GM21447 (cell line): ENCODE results near the gene ABCA2.
"Not testable (repeated sequence)": the region's sequence is repeated elsewhere in the genome, so short reads cannot be mapped to it uniquely, and the experiment has no call there.

Source experiments
- ATAC-seq: cut with Tn5 transposase; IDR thresholded peaks from one replicate; pipeline ENCODE4 v1.9.1; 2021; ENCODE audit not compliant: unreplicated experiment

The ABCA2 gene

DNA sequence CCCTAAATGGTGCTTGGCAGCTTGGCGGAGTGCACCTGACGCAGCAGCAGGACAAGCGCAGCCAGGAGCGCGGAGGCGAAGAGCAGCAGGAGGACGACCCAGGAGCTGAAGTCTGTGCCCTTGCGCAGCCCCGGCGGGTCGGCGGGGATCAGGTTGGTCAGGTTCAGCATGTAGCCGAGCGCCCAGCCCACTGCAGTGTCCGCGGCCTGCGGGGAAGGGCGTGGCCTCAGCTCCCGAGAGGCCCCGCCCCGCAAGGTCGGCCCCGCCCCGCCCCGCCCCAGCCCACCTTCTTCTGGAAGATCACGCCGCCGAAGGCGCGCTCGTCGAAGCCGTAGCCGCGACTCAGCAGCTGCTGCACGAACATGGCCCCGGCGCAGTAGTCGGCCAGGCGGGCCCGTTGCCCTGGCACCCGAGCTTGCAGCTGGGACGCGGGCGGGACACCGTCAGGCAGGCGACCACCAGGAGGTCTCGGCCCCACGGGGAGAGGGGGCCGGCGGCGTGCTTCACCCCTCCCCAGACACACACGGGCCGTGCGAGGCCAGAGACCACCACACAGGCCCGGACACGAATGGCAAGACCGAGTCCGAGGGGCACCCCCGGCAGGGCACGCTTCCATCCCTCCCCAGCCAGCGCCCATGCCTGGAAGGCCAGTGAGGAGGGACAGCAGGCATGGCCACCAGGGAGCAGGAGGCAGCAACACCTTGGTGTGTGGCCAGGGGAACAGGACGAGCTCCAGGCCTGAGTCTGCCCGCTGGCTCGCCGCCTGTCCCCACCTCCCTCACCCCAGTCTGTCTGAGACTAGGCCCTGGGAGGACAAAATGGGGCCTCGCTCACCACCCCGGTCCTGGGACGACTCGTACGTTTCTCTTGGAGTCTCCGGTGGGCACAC is 20.9 kb upstream of the ABCA2 start:
- no peak for ATAC-seq

DNA sequence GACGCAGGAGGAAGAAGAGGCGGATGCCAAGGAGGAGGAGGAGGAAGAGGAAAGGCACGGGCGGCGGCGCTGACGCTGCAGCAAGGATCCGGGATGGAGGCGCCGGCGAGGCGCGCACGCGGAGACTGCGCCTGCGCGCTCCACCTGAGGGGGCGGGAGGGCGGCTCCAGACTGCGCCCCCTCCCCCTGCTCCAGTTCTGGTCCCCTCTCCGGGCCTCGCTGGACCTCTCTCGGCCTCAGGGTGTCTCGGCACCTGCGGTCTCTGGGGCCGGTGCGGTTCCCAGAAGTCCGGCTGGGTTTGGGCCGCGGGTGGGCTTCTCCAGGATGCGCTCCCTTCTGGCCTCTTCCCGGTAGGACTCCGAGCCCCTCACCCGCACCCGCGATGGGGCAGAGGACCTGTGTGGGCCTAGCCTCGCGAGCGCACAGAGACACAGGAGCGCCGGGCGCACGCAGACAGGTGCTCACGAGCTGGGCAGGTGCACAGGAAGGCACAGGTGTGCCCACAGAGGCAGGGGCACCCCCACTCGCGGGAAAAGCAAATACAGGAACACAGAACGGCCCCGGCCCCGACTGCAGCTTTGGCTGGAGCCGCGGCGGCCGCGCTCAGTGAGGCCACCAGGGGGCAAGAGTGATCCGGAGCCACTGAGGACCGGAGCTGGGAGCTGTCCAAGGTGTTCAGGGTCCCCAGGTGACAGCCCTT is 18.2 kb upstream of the ABCA2 start, which contains the start of gene NPDC1:
NPDC1 (minus strand) TSS at position 90 of the 700 bp plus-strand sequence. CDS start 188 bp downstream, outside the sequence.
- ATAC-seq: no peak

DNA sequence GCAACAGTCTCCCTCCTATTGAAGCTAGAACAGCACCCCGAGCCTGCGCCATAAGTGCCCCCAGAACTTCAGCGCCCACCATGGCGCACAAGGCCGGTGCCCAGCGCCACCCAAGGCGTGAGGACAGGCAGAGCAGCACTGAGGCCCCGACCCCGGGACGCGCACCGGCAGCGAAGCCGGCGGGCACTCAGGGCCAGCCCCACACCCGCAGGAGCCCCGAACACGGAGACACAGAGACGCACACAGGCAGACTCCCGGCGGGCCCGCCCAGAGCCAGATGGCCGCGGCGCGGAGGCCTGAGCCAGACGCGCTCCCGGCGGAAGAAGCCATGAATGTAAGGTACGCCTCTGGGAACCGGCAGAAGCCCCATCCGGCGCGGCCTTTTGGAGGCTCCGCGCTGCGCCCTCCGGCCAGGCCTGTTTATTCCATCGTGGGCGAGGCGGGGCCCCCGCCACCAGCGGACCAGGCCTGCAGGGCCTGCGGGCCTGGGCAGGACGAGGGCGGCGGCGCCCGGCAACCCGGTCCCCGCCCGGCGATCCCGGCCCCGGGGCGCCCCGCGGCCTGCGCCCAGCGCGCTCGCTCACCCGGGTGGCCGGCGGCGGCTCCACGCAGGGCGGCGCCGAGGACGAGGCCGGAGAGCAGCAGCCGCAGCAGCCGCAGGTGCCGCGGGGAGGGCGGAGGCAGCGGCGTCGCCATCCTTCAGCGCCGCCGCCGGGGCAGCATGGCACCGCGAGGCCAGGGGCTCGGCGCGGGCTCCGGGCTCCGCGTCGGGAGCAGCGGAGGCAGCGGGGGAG is 17.5 kb upstream of the ABCA2 start:
- ATAC-seq: no peak

DNA sequence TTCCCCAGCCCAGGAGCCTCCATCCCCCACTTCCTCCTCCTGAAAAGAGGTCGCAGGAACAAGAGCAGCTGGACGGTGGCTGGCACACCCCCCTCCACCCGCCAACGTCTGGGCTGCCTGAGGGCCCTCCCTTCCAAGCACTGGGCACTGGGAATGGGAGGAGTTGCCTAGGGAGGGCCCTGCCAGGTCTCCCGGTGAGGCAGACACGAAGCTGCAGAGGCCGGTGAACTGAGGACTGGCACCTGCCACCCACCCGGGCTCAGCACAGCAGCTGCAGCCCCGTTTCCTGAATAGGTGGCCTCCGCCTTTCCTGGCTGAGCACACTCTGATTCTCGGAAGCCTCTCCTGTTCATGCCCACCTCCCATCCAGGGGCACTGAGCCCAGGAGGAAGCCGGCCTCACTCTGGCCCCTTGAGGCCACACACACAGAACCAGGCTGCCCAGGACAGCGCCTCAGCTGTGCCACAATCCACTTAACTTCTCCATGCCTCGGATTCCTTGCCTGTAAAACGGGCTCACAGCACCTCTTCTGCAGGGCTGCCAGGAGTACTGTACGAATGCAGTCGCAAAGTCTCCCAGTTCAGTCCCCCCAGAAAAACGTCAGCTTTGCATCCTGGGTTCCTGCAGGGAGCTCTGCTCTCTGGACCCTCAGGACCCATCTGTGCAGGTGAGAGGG is 16.6 kb upstream of the ABCA2 start:
- ATAC-seq: no peak

DNA sequence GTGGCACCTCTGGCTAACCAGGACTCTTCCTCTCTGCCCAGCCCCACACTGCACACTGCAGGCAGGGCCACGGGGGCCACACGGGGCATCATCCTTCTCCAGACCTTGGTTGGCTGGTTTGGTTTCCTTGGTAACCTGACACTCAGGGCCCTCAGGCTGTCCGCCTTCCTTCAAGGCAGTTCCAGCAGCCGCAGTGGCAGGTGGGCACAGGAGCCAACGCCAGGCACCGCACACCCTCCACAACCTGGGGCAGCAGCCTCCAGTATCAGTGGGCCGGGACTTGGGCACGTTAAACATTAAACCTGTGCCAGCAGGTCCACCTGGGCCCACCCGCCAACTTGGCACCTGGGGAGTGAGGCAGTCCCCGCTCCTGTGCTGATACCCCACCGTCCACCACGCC is 16.0 kb upstream of the ABCA2 start:
- ATAC-seq: no peak

DNA sequence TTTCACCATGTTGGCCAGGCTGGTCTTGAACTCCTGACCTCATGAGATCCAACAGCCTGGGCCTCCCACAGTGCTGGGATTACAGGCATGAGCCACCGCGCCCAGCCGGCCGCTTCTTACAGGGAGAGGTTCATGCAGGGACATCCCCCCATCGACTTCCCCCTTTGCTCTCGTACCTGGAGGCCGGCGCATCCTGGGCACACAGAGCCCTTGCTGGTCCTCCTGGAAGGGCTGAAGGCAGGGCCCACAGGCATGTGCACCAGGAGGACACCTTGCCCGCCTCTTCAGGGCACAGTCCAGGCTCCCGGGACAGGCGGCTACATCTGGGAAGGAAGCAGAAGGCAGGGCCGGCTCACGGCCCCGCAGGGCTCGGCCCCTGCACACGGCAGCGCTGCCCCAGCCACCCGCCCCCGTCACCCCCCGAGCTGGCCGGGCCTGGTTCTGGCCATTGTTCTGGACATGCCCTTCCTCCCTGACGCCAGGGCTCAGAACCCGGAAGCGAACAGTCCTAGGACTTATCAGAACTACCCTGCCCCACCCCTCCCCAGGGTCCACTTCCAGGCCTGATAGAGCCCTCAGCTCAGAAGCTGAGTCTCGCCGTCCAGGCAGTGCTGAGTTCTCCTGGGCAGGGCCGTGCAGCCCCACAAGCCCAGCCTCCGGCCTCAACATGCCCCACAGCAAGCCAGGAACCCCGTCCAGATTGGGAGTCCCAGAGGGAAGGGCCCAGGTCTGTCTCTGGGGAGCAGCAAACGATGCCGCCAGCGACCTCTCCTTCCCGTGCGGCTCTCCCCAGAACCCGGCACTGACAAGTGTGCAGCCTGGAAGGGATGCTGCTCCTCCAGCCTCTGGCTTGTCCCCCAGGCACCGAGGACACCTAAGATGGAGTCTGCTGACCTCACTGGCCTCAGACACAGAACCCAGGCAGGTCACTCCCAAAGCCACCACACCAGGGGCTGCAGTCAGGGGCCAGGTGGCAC is 15.0 kb upstream of the ABCA2 start:
- ATAC-seq: no peak

DNA sequence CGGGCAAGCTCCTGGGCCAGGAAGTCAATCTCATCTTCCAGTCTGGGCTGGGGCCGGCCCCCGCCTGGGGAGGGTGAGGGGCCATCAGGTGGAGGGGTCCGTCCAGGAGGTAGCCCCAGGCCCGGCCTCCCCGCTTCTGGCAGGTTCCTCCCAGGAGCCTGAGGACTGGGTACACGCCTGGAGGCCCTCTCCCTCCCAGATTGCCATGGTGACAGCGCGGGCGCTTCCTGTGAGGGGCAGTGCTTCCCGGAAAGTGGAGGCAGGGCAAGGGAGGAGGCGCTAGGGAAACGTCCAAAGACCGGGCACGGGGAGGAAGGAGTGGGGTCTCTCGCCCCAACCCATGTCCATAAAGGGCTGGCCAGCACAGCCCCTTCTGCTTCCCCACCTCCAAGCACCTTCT is 13.1 kb upstream of the ABCA2 start:
- ATAC-seq: no peak

DNA sequence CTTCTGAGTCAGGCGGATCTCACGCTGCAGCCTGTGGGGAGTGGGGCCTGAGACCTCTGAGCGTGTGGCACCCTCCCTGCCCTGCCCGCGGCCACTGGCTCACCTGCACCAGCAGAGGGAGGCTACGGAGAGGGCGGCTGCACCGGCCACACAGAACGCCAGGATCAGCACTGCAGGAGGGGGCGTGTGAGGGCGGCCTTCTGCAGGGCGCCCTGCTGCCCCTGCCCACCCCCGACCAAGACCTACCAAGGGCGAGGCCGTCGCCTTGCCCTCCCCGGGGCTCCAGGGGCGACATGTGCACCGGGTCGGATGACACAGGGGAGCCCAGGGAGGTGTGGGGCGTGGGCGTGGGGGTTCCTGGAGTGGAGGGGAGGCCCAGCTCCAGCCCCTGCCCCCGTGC is 12.5 kb upstream of the ABCA2 start:
- no peak for ATAC-seq

DNA sequence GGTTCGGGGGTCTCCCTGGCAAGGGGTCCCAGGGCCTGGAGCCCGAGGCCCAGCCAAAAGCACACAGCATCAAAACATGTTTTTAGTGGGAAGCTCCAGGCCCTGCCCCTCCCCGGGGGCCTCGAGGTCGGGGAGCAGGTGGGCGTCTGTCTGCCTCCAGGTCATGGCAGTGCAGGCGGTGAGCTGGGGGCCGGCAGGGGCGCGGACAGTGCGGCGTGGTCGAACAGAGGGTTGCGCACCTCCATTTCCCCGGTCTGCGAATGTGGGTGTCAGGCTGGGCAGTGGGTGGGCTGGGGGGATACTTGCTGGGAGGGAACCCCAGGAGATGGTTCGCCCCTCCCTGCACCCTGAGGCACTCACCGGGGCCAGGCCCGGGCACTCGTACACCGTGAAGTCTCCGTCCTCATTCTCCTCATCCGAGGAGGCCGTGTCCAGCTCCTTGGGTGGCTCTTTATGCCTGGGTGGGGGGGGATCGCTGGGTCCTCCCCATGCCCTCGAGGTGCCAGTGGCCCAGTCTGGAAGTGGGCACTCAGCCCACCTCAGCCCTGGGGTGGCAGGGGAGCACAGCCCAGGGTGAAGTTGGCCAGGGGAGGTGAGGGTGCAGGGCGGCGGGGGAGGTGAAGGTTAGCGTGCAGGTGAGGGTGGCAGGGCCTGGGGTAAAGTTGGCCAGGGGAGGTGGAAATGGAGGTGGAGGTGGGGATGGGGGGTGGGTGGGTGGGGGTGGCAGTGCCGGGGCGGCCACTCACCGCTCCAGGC is 11.8 kb upstream of the ABCA2 start:
- no peak for ATAC-seq

DNA sequence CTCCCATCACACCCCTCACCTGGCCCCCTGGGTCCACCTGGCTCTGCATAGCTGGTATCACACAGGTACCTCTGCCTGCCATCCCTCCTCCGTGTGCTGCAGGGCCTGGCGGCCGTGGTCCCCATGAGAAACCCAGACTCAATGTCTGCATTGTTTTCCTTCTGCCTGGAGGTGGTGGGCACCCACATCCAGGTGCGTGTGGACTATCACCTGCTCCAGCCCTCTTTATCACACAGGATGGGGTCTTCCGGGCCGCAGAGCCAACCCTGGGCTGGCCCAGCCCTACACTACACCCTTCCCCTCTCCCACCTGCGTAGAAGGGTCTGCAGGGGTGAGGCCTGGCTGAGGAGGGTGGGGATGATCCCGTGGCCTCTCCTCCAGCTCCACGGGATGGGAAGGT is 10.9 kb upstream of the ABCA2 start:
- no peak for ATAC-seq

DNA sequence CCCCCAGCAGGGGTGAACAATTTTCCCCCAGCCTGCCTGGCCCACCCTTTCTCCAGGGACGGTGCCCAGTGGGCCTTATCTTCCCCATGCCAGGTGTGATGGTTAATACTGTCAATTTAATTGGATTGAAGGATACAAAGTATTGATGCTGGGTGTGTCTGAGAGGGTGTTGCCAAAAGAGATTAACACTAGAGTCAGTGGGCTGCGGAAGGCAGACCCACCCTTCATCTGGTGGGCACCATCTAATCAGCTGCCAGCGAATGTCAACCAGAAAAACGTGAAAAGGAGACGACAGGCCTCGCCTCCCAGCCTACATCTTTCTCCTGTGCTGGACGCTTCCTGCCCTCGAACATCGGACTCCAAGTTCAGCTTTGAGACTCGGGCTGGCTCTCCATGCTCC is 9.4 kb upstream of the ABCA2 start:
- ATAC-seq: no peak

DNA sequence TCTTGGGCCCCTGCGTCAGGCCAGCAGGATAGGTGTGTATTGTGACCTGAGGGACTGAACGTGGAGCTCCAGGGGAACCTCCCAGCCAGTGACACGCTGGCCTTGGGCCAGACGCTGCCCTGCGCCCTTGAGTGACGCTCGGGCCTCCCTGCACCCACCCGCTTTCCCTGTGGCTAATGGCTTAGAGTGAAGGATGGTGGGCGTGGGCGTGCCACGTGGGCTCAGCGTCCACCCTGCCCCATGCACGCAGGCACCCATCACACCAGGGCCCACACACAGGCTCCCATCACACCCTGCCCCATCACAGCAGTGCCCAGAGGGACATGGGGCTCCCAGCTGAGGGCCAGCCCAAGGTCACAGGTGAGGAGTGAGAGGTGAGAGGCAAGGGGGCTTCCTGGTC is 9.0 kb upstream of the ABCA2 start:
- no peak for ATAC-seq

DNA sequence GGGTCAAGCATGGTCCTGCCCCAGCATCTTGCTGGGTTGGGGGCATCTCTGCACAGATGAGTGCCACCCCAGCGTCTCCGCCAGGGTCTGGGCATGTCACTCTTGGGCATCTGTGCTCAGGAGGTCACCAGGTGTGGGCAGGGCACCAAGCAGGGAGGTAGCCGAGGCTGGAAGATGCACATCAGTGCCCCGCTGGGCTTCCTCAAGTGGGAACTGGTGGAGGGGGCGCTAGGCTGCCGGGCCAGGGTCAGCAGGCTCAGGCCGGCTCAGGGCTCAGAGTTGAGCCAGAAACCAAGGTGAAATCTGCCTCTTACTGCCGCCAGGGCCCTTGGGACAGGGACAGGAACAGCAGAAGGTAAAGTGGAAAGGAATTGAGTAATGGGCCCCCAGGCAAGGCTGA is 7.9 kb upstream of the ABCA2 start:
- no peak for ATAC-seq

DNA sequence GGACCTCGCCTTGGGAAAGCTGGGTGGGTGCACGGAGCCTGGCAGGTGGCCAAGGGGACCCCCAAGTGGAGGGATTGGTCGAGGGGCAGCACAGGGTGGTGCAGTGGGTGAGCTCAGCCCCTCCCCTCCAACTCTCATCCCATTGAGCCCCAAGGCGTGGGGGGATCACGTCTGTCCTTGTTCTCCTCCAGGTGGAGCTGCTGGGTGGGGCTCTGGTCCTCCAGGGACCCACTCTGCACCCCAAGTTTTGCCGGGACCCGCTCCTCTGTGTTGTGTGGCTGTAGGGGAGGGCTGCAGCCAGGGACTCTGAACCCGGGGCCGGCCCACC is 7.4 kb upstream of the ABCA2 start:
- ATAC-seq: no peak

DNA sequence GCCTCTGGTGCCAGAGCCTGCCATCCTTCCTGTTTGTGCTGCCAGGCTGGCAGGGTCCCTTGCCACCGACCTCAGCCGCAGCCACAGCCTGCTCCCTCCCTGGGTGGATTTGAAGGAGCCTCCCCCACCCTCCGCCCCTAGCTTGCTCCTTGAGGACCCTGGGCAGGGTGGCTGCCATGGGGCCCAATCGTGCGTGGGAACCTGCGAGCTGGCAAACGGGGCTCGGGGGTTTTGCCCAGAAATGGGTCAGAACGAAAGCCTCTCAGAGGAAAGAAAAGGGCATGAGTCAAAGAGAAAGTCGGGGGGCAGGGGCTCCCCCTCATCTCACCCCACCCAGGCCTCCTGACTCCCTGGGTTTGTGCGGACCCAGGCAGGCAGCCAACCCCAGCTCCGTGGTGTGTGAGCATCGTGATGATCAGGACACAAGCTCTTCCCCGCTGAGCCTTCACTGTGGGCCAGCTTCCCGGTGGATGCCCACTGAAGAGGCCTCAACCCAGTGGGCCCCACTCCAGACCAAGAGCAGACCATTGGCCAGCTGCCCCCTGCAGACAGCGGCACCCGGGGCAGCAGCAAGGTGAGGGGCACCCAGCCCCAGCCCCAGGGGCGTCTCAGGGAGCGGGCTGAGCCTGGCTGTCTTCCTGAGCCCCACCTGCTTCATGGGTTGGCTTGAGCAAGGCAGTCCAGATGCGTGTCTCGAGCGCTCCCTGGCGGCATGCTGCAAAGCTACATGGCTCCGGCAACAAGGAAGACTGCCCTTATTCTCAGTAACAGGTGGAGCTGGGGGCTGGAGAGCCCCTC is 6.9 kb upstream of the ABCA2 start:
- ATAC-seq: peak; percentile 55

DNA sequence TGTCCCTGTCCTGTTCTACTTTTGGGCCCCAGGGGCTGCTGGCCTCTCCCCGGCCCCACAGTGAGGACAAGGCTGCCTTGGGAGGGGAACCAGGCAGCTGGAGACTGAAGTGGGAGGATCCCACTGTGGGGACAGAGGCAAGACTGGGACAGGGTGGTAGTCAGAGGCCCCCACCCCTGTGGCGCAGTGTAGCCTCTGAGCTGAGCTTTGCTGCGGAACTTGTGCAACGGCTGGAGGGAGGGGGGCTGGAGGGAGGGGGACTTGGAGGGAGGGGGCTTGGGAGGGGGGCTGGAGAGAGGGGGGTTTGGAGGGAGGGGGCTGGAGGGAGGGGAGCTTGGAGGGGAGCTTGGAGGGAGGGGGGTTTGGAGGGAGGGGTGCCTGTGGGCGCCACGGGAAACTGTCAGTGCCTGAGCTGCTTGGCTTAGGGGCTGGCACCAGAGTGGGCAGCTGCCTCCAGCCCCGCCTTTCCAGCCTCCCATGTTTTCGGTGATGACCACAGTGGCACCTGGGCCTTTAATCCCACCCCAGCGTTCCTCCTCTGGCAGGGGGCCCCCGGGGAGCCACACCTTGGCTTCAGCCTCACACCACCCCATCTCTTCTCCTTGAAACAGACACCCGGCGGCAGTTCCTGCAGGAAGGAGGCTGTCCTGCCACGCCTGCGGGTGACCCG is 6.1 kb upstream of the ABCA2 start:
- peak; percentile 2 for ATAC-seq

DNA sequence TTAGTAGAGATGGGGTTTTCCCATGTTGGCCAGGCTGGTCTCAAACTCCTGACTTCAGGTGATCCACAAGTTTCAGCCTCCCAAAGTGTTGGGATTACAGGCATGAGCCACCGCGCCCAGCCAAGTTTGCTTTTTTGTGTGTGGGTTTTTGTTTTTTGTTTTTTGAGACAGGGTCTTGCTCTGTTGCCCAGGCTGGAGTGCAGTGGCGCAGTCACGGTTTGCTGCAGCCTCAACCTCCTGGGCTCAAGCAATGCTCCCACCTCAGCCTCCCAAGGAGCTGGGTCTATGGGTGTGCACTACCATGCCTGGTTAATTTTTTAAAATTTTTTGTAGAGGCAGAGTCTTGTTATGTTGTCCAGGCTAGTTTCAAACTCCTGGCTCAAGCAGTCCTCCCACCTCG is 5.4 kb upstream of the ABCA2 start:
- not testable (repeated sequence) for ATAC-seq

DNA sequence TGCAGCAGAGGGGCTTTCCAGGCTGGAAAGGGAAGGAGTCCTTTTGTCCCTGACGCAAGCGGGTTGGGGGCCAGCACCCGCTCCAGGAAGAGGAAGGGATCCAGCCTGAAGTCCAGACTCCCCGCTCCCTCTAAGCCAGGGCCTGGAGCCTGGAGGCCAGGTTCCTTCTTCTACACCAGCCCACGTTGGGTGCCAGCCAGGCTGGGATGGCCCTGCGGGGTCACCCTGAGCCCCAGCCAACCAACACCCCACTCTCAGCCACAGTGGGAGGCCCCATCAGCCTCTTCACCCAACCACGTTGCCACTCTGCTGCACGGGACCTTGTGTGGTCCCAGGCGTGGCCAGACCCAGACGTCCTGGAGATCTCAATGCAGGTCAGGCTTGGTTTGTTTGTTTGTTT is 4.8 kb upstream of the ABCA2 start:
- ATAC-seq: no peak
